ENCODE measurements around the gene CRTC3.
"Not testable (repeated sequence)": the region's sequence is repeated elsewhere in the genome, so short reads cannot be mapped to it uniquely, and the experiment has no call there.

CRTC3 gene

GRCh38 chr15:90524018-90524803 lies 5.5 kb upstream of the CRTC3 start:
- not testable (repeated sequence) for DNase-seq

GRCh38 chr15:90529011-90529370 lies 732 bp upstream of the CRTC3 start:
- DNase-seq = no peak

GRCh38 chr15:90530250-90531051 lies 728 bp downstream of the CRTC3 start:
- no peak for DNase-seq

GRCh38 chr15:90531147-90531546 lies 1.4 kb downstream of the CRTC3 start:
- DNase-seq = no peak

GRCh38 chr15:90535254-90535653 lies 5.5 kb downstream of the CRTC3 start:
- DNase-seq = no peak

- DNase-seq = no peak
Measured at GRCh38 chr15:90539789-90540188, 10.1 kb downstream of the CRTC3 start.

- DNase-seq = no peak
Measured at GRCh38 chr15:90540768-90541167, 11.0 kb downstream of the CRTC3 start.

GRCh38 chr15:90545095-90545494 lies 15.4 kb downstream of the CRTC3 start:
- no peak for DNase-seq

GRCh38 chr15:90547540-90547939 lies 17.8 kb downstream of the CRTC3 start:
- no peak for DNase-seq

- DNase-seq = no peak
Measured at GRCh38 chr15:90550919-90551318, 21.2 kb downstream of the CRTC3 start.

GRCh38 chr15:90552162-90552928 lies 22.6 kb downstream of the CRTC3 start:
- DNase-seq = no peak

GRCh38 chr15:90552929-90553211 lies 23.1 kb downstream of the CRTC3 start:
- DNase-seq = no peak

- DNase-seq = no peak
Measured at GRCh38 chr15:90553248-90553745, 23.6 kb downstream of the CRTC3 start.

GRCh38 chr15:90557186-90558084 lies 27.7 kb downstream of the CRTC3 start:
- peak; percentile 8 for DNase-seq

GRCh38 chr15:90558171-90558573 lies 28.4 kb downstream of the CRTC3 start:
- no peak for DNase-seq

- DNase-seq = no peak
Measured at GRCh38 chr15:90559119-90559518, 29.4 kb downstream of the CRTC3 start.

GRCh38 chr15:90560229-90560776 lies 30.6 kb downstream of the CRTC3 start:
- DNase-seq = no peak

- no peak for DNase-seq
Measured at GRCh38 chr15:90561344-90562244, 31.9 kb downstream of the CRTC3 start.

- no peak for DNase-seq
Measured at GRCh38 chr15:90562669-90563068, 32.9 kb downstream of the CRTC3 start.

GRCh38 chr15:90563463-90563862 lies 33.7 kb downstream of the CRTC3 start:
- no peak for DNase-seq

GRCh38 chr15:90564051-90564450 lies 34.3 kb downstream of the CRTC3 start:
- DNase-seq = no peak

Measured in DMS153 (cell line).